ENCODE results near the gene SH3PXD2B.

- TF ChIP-seq CTCF (IDR thresholded peaks at IDR 0.05) (no peak), POLR2A (IDR thresholded peaks at IDR 0.05) (no peak)
Observed at GRCh38 chr5:172284611-172284980, 169.7 kb downstream of the SH3PXD2B start.
